GM12878 (cell line): ENCODE measurements around the gene XPO1. TPM values are rescaled to one million over a fixed set of nuclear protein-coding genes. Genes with fewer than 3 reads are reported as not detected.

Experiments
- ATAC-seq: fragments of 200-7000 bp; cut with Tn5 transposase; 3 replicates; pipeline ENCODE4 v1.9.1; 2020; ENCODE audit warnings: mild to moderate bottlenecking, moderate library complexity
- BruUV-seq: library from RNA; stranded (reverse); fragments of 400-500 nt; replicated peaks from 2 replicates; lab custom pipeline; 2021; lab: Mats Ljungman, UMichigan
- CTCF ChIA-PET: fragments of 300-600 bp; sonication (Branson Sonifier 250); formaldehyde crosslinking; extraction: SDS; loops from one replicate; lab custom pipeline; 2021; ENCODE audit warnings: inconsistent platforms; lab: Yijun Ruan, JAX
- POLR2A ChIA-PET: fragments of 350-600 bp; formaldehyde crosslinking; extraction: SDS; loops from one replicate; lab custom pipeline; 2021; ENCODE audit warnings: inconsistent platforms; lab: Charles Lee
- RAD21 ChIA-PET: fragments of 300-600 bp; sonication (Branson Sonifier 250); formaldehyde crosslinking; loops from one replicate; lab custom pipeline; 2023; ENCODE audit warnings: antibody characterized with exemption; ENCODE audit not compliant: unreplicated experiment; lab: Charles Lee
- SMC1A ChIA-PET: fragments of 300-600 bp; sonication (Branson Sonifier 250); formaldehyde crosslinking; loops from one replicate; lab custom pipeline; 2023; ENCODE audit not compliant: unreplicated experiment, uncharacterized antibody; lab: Charles Lee
- DNase-seq: peaks from one replicate; pipeline ENCODE4 v3.0.0-alpha.2; 2011; ENCODE audit warnings: low read depth, low spot score
- FAIRE-seq: peaks from 3 replicates; lab custom pipeline; 2011; peaks lifted over from hg19 to GRCh38; lab: Jason Lieb, UNC
- H2AFZ ChIP-seq: 2 replicates; pipeline ENCODE4 v1.6.0; 2011; ENCODE audit warnings: low read depth, low read length, control low read depth; ENCODE audit not compliant: control insufficient read depth
- H3K27ac ChIP-seq: 2 replicates; pipeline ENCODE4 v1.5.1; 2011; ENCODE audit warnings: control low read depth; ENCODE audit not compliant: control insufficient read depth, insufficient read depth
- H3K27me3 ChIP-seq, 2 experiments: replicated peaks in 1 of 2; 2 replicates each; pipeline versions ENCODE4 v1.6.0 to v1.6.1; 2011; ENCODE audit warnings: low read length in 1 of 2; ENCODE audit not compliant: control insufficient read depth in 2 of 2, insufficient read depth in 2 of 2
- H3K36me3 ChIP-seq, 2 experiments: 2 replicates each; pipeline ENCODE4 v1.5.1; 2011; ENCODE audit warnings: low read length in 1 of 2; ENCODE audit not compliant: control insufficient read depth in 2 of 2, insufficient read depth in 2 of 2
- H3K4me1 ChIP-seq: 2 replicates; pipeline ENCODE4 v1.6.1; 2011; ENCODE audit warnings: mild to moderate bottlenecking, low read length, moderate library complexity, mixed read lengths; ENCODE audit not compliant: control insufficient read depth, insufficient read depth
- H3K4me2 ChIP-seq: 2 replicates; pipeline ENCODE4 v1.6.0; 2011; ENCODE audit warnings: control low read depth; ENCODE audit not compliant: control insufficient read depth, insufficient read depth
- H3K4me3 ChIP-seq: fragments of 200-600 bp; sonication (generic); 2 replicates; pipeline ENCODE4 v1.5.1; 2016
- H3K79me2 ChIP-seq: 2 replicates; pipeline ENCODE4 v1.6.0; 2011; ENCODE audit warnings: low read length; ENCODE audit not compliant: control insufficient read depth, insufficient read depth
- H3K9ac ChIP-seq: 2 replicates; pipeline ENCODE4 v1.8.0; 2011; ENCODE audit warnings: low read length, control low read depth, mixed read lengths; ENCODE audit not compliant: control insufficient read depth, insufficient read depth
- H3K9me3 ChIP-seq: replicated peaks from 3 replicates; pipeline ENCODE4 v1.5.1; 2011; ENCODE audit warnings: mild to moderate bottlenecking, low read length; ENCODE audit not compliant: control insufficient read depth, insufficient read depth
- H4K20me1 ChIP-seq: 2 replicates; pipeline ENCODE4 v1.6.0; 2011; ENCODE audit not compliant: control insufficient read depth, insufficient read depth
- BCL11A ChIP-seq: IDR thresholded peaks from 2 replicates; pipeline ENCODE4 v1.6.1; 2011; ENCODE audit warnings: low read depth, low read length
- BHLHE40 ChIP-seq, 2 experiments: fragments of 450-650 bp in 1 of 2; IDR thresholded peaks; 2 replicates each; pipeline ENCODE4 v1.6.1; 2011 to 2017; ENCODE audit warnings: low read depth in 2 of 2, borderline replicate concordance in 1 of 2, improper control_type of control experiment in 1 of 2, low read length in 1 of 2, mild to moderate bottlenecking in 1 of 2
- CHD4 ChIP-seq: fragments of 200-600 bp; sonication (generic); IDR thresholded peaks from 2 replicates; pipeline ENCODE4 v1.6.1; 2016; ENCODE audit warnings: mild to moderate bottlenecking
- CREB1 ChIP-seq: IDR thresholded peaks from 2 replicates; pipeline ENCODE4 v1.6.1; 2012; ENCODE audit warnings: low read depth, mild to moderate bottlenecking, inconsistent platforms
- ETV6 ChIP-seq, 2 experiments: fragments of 450-650 bp in 1 of 2; IDR thresholded peaks in 1 of 2; conservative IDR thresholded peaks in 1 of 2; 2 replicates each; pipeline ENCODE4 v1.6.1; 2014; ENCODE audit warnings: antibody characterized with exemption in 1 of 2, borderline replicate concordance in 1 of 2, low read depth in 1 of 2, mild to moderate bottlenecking in 1 of 2, moderate library complexity in 1 of 2
- NR2C2 ChIP-seq: IDR thresholded peaks from 2 replicates; pipeline ENCODE4 v1.6.1; 2011; ENCODE audit warnings: borderline replicate concordance, low read depth; ENCODE audit not compliant: control insufficient read depth, insufficient read length
- NRF1 ChIP-seq: conservative IDR thresholded peaks from 2 replicates; pipeline ENCODE4 v1.6.1; 2011; ENCODE audit warnings: mild to moderate bottlenecking, low read depth, low read length, improper control_type of control experiment
- SMAD5 ChIP-seq: IDR thresholded peaks from 2 replicates; pipeline ENCODE4 v1.6.1; 2016; ENCODE audit warnings: antibody characterized with exemption, low read depth
- SREBF1 ChIP-seq: IDR thresholded peaks from 2 replicates; pipeline ENCODE4 v1.6.1; 2012; ENCODE audit warnings: mild to moderate bottlenecking, low read length
- TAF1 ChIP-seq: IDR thresholded peaks from 2 replicates; pipeline ENCODE4 v1.6.1; 2011; ENCODE audit warnings: mild to moderate bottlenecking, low read depth, low read length, borderline replicate concordance
- ZNF384 ChIP-seq: IDR thresholded peaks from 2 replicates; pipeline ENCODE4 v1.6.1; 2012; ENCODE audit warnings: low read depth, mild to moderate bottlenecking, low read length, improper control_type of control experiment, borderline replicate concordance
- WGBS: methylation state at CpG from one replicate; pipeline ENCODE4 v1.1.6; 2016; ENCODE audit warnings: low lambda C conversion rate; ENCODE audit not compliant: insufficient replicate concordance, insufficient coverage; ENCODE audit errors: missing lambda C conversion rate; 5-methylcytosine and 5-hydroxymethylcytosine counted together
- in situ Hi-C: fragments of 300-500 bp; cut with MboI; formaldehyde crosslinking; loops from 9 replicates; pipeline ENCODE4 v1.14.3; 2018; ENCODE audit warnings: mixed read lengths
- intact Hi-C: fragments of 100-400 bp; cut with micrococcal nuclease; formaldehyde crosslinking; loops from one replicate; pipeline ENCODE4 v1.14.2; 2022; ENCODE audit not compliant: unreplicated experiment
- polyA plus RNA-seq, 11 experiments: library from polyadenylated mRNA; depleted of rRNA in 4 of 11; unstranded in 6 of 11; stranded (reverse) in 5 of 11; fragments of >200 nt; fragmentation: Nextera tagmentation in 4 of 11; fragmentation: Illumina TruSeq in 1 of 11; extraction: Ambion mirVana in 4 of 11; extraction: Trizol in 1 of 11; gene quantifications; 1 replicate in 1 of 11; 2 replicates in 10 of 11; pipeline versions ENCODE4 v1.2.1 to v1.2.3, GENCODE V29; 2011 to 2016; ENCODE audit warnings: inconsistent platforms in 2 of 11, missing spikeins in 2 of 11, low read depth in 1 of 11
- total RNA-seq, 4 experiments: library from RNA; depleted of rRNA in 3 of 4; stranded (reverse); fragments of >200 nt in 3 of 4; fragmentation: Illumina TruSeq in 1 of 4; extraction: Trizol in 1 of 4; gene quantifications; 2 replicates each; pipeline versions ENCODE4 v1.2.1 to v1.2.3, GENCODE V29; 2013 to 2021
- TF ChIP-seq, protein P1 (sequence below): fragments of 450-650 bp; IDR thresholded peaks from 2 replicates; pipeline ENCODE4 v1.6.1; 2016; ENCODE audit warnings: mild to moderate bottlenecking, moderate library complexity, borderline replicate concordance
- TF ChIP-seq, protein P2 (sequence below): IDR thresholded peaks from 2 replicates; pipeline ENCODE4 v1.6.1; 2011; ENCODE audit warnings: mild to moderate bottlenecking, low read depth, low read length, moderate library complexity; ENCODE audit not compliant: insufficient replicate concordance

The XPO1 gene
- total and polyA plus RNA-seq, 10 of the 15 experiments (the other 5 are each of a cell fraction or from before 2014, with no cell fraction given) = 57.3 to 216 (median 153) TPM

DNA sequence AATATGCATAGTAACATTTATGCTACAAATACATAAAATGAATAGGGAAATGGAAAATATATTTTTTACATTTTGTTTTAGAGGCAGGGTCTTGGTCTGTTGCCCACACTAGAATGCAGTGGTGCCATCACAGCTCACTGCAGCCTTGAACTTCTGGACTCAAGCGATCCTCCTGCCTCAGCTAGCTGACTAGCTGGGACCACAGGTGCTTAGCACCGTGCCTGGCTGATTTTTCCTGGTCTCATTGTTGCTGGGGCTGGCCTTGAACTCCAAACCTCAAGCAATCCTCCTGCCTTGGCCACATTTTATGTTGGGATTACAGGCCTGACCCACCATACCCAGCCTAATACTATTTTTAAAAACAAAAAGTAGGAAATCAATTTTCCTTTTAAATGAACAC lies 33.2 kb downstream of the XPO1 start:
- H4K20me1 ChIP-seq = peaks cover 3% of the 10 kb centered on the region; the same call in 1 of the 2 replicates
- SMC1A ChIA-PET = no interaction called here

More for the DNA sequence above, 33.2 kb downstream of the XPO1 start:
- ChIA-PET CTCF (interaction anchor here (1.0 to 1.3 kb wide), 2 partner anchors 10 to 160 kb away, joined by 3 to 4 read pairs; no protein-coding TSS in a partner anchor), RAD21 (no interaction called here), POLR2A (no interaction called here)
- no peak for FAIRE-seq
- in situ Hi-C loops = no loop called here
- WGBS = 100% methylated on average over 2 of the region's 2 CpGs
- Histone ChIP-seq H3K27me3 (no peaks in the 10 kb centered on the region), H3K4me2 (no peak overlapping the region), H3K9me3 (no peaks in the 10 kb centered on the region), H2AFZ (no peak overlapping the region), H3K9ac (no peak overlapping the region), H3K27ac (no peak overlapping the region), H3K79me2 (peaks cover 31% of the 10 kb centered on the region), H3K4me3 (no peak overlapping the region), H3K4me1 (no peaks in the 10 kb centered on the region), H3K36me3 (peaks cover 14 to 21% of the 10 kb centered on the region in 2 experiments; a peak in 3 of 4 replicates)
- ATAC-seq = no peak
- no TSS peak for BruUV-seq
- DNase-seq = no peak
- intact Hi-C loops = no loop called here
- TF ChIP-seq ZNF384 = no peak
- no peak for TF ChIP-seq CHD4
- TF ChIP-seq TAF1 = no peak
- no peak for TF ChIP-seq CREB1
- TF ChIP-seq BHLHE40 (IDR thresholded peaks at IDR 0.05; ENCODE audit: borderline replicate concordance in 1 of 2, low read depth in 2 of 2, low read length in 1 of 2) = no peak
- no peak for TF ChIP-seq NRF1
- no peak for TF ChIP-seq ETV6 (conservative IDR thresholded peaks at IDR 0.05 in 1 of 2, IDR thresholded peaks at IDR 0.05 in 1 of 2; ENCODE audit: borderline replicate concordance in 1 of 2, low read depth in 1 of 2)
- TF ChIP-seq, protein P1, sequence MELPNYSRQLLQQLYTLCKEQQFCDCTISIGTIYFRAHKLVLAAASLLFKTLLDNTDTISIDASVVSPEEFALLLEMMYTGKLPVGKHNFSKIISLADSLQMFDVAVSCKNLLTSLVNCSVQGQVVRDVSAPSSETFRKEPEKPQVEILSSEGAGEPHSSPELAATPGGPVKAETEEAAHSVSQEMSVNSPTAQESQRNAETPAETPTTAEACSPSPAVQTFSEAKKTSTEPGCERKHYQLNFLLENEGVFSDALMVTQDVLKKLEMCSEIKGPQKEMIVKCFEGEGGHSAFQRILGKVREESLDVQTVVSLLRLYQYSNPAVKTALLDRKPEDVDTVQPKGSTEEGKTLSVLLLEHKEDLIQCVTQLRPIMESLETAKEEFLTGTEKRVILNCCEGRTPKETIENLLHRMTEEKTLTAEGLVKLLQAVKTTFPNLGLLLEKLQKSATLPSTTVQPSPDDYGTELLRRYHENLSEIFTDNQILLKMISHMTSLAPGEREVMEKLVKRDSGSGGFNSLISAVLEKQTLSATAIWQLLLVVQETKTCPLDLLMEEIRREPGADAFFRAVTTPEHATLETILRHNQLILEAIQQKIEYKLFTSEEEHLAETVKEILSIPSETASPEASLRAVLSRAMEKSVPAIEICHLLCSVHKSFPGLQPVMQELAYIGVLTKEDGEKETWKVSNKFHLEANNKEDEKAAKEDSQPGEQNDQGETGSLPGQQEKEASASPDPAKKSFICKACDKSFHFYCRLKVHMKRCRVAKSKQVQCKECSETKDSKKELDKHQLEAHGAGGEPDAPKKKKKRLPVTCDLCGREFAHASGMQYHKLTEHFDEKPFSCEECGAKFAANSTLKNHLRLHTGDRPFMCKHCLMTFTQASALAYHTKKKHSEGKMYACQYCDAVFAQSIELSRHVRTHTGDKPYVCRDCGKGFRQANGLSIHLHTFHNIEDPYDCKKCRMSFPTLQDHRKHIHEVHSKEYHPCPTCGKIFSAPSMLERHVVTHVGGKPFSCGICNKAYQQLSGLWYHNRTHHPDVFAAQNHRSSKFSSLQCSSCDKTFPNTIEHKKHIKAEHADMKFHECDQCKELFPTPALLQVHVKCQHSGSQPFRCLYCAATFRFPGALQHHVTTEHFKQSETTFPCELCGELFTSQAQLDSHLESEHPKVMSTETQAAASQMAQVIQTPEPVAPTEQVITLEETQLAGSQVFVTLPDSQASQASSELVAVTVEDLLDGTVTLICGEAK = no peak
- TF ChIP-seq NR2C2 = no peak
- no peak for TF ChIP-seq SMAD5
- TF ChIP-seq BCL11A = no peak
- TF ChIP-seq SREBF1 = no peak
- TF ChIP-seq, protein P2, sequence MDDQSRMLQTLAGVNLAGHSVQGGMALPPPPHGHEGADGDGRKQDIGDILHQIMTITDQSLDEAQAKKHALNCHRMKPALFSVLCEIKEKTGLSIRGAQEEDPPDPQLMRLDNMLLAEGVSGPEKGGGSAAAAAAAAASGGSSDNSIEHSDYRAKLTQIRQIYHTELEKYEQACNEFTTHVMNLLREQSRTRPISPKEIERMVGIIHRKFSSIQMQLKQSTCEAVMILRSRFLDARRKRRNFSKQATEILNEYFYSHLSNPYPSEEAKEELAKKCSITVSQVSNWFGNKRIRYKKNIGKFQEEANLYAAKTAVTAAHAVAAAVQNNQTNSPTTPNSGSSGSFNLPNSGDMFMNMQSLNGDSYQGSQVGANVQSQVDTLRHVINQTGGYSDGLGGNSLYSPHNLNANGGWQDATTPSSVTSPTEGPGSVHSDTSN = no peak
